ENCODE measurements around the gene SOBP.

SOBP gene

DNA sequence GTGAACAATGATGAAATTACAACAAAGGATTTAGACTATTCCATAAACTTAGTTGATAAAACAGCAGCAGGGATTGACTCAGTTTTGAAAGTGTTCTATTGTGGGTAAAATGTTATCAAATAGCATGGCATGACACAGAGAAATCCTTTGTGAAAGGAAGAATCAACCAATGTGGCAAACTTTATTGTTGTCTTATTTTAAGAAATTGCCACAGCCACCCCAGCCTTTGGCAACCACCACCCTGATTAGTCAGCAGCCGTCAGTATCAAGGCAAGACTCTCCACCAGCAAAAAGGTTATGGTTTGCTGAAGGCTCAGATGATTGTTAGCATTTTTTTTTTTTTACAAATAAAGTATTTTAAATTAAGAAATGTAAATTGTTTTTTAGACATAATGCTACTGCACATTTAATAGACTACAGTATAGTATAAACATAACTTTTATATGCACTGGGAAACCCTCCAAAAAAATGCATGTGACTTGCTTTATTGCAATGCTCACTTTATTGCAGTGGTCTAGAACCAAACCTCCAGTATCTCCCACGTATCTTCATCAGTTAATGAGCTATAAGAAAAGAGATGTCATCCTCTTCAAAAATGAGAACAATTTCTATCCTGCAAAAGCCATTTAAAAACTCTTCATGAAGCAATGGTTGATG is 162.7 kb downstream of the SOBP start:
- ATAC-seq: no peak
- TF ChIP-seq, protein P1, sequence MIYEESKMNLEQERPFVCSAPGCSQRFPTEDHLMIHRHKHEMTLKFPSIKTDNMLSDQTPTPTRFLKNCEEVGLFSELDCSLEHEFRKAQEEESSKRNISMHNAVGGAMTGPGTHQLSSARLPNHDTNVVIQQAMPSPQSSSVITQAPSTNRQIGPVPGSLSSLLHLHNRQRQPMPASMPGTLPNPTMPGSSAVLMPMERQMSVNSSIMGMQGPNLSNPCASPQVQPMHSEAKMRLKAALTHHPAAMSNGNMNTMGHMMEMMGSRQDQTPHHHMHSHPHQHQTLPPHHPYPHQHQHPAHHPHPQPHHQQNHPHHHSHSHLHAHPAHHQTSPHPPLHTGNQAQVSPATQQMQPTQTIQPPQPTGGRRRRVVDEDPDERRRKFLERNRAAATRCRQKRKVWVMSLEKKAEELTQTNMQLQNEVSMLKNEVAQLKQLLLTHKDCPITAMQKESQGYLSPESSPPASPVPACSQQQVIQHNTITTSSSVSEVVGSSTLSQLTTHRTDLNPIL (CRISPR knock-in tag; IDR thresholded peaks at IDR 0.05; ENCODE audit: low read depth): no peak
- no peak for TF ChIP-seq ZNF565 (CRISPR knock-in tag; conservative IDR thresholded peaks at IDR 0.05; ENCODE audit: low read depth)
- TF ChIP-seq TCF4 (CRISPR knock-in tag; IDR thresholded peaks at IDR 0.05; ENCODE audit: borderline replicate concordance): no peak
- TF ChIP-seq SNAI2 (CRISPR knock-in tag; IDR thresholded peaks at IDR 0.05): no peak
- no peak for TF ChIP-seq ZFP3 (CRISPR knock-in tag; IDR thresholded peaks at IDR 0.05)
- no peak for TF ChIP-seq PPARA (CRISPR knock-in tag; IDR thresholded peaks at IDR 0.05; ENCODE audit: borderline replicate concordance)
- no peak for TF ChIP-seq ZNF8 (CRISPR knock-in tag; IDR thresholded peaks at IDR 0.05)
- TF ChIP-seq ZFP30 (CRISPR knock-in tag; IDR thresholded peaks at IDR 0.05): no peak
- TF ChIP-seq, protein P2, sequence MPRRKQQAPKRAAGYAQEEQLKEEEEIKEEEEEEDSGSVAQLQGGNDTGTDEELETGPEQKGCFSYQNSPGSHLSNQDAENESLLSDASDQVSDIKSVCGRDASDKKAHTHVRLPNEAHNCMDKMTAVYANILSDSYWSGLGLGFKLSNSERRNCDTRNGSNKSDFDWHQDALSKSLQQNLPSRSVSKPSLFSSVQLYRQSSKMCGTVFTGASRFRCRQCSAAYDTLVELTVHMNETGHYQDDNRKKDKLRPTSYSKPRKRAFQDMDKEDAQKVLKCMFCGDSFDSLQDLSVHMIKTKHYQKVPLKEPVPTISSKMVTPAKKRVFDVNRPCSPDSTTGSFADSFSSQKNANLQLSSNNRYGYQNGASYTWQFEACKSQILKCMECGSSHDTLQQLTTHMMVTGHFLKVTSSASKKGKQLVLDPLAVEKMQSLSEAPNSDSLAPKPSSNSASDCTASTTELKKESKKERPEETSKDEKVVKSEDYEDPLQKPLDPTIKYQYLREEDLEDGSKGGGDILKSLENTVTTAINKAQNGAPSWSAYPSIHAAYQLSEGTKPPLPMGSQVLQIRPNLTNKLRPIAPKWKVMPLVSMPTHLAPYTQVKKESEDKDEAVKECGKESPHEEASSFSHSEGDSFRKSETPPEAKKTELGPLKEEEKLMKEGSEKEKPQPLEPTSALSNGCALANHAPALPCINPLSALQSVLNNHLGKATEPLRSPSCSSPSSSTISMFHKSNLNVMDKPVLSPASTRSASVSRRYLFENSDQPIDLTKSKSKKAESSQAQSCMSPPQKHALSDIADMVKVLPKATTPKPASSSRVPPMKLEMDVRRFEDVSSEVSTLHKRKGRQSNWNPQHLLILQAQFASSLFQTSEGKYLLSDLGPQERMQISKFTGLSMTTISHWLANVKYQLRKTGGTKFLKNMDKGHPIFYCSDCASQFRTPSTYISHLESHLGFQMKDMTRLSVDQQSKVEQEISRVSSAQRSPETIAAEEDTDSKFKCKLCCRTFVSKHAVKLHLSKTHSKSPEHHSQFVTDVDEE (CRISPR knock-in tag; IDR thresholded peaks at IDR 0.05): no peak
- TF ChIP-seq ZC3H10 (CRISPR knock-in tag; IDR thresholded peaks at IDR 0.05): no peak
- TF ChIP-seq ZNF70 (CRISPR knock-in tag; IDR thresholded peaks at IDR 0.05): no peak

DNA sequence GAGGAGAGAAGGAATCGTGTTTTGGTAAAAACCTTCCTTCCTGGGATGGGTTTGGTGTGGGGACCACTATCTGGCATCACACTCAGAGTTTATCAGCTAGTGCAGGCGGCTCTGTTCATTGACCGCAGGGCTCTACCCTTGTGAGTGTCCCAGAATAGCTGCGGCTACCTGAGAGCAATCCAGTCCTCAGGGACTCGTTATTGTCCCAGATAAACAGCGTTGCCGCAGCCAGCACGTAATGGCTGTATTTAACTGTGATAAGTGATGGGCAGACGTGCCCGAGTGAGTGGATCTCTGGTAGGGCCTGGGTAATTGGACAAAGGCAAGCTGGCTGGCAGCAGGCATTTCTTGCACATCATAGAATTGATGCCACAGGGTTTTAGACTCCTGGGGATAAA is 163.3 kb downstream of the SOBP start:
- TF ChIP-seq ZNF70 (CRISPR knock-in tag; IDR thresholded peaks at IDR 0.05): no peak
- TF ChIP-seq ISL1 (CRISPR knock-in tag; IDR thresholded peaks at IDR 0.05): no peak
- no peak for TF ChIP-seq CSDC2 (CRISPR knock-in tag; IDR thresholded peaks at IDR 0.05)
- TF ChIP-seq, protein P2 (CRISPR knock-in tag; IDR thresholded peaks at IDR 0.05): no peak
- TF ChIP-seq ZFP3 (CRISPR knock-in tag; IDR thresholded peaks at IDR 0.05): no peak
- no peak for TF ChIP-seq GLIS3 (CRISPR knock-in tag; IDR thresholded peaks at IDR 0.05)
- no peak for TF ChIP-seq BACH2 (CRISPR knock-in tag; IDR thresholded peaks at IDR 0.05; ENCODE audit: borderline replicate concordance)
- TF ChIP-seq RARB (CRISPR knock-in tag; IDR thresholded peaks at IDR 0.05): no peak
- TF ChIP-seq OSR1 (CRISPR knock-in tag; IDR thresholded peaks at IDR 0.05): no peak
- TF ChIP-seq ESRRG (CRISPR knock-in tag; IDR thresholded peaks at IDR 0.05): no peak
- no peak for TF ChIP-seq PATZ1 (CRISPR knock-in tag; IDR thresholded peaks at IDR 0.05; ENCODE audit: borderline replicate concordance)
- no peak for TF ChIP-seq ZNF8 (CRISPR knock-in tag; IDR thresholded peaks at IDR 0.05)
- no peak for TF ChIP-seq ZC3H10 (CRISPR knock-in tag; IDR thresholded peaks at IDR 0.05)
- no peak for TF ChIP-seq ARNTL (CRISPR knock-in tag; IDR thresholded peaks at IDR 0.05; ENCODE audit: borderline replicate concordance, low read depth)
- TF ChIP-seq SNAI2 (CRISPR knock-in tag; IDR thresholded peaks at IDR 0.05): no peak
- TF ChIP-seq ZNF565 (CRISPR knock-in tag; conservative IDR thresholded peaks at IDR 0.05; ENCODE audit: low read depth): no peak
- TF ChIP-seq, protein P3, sequence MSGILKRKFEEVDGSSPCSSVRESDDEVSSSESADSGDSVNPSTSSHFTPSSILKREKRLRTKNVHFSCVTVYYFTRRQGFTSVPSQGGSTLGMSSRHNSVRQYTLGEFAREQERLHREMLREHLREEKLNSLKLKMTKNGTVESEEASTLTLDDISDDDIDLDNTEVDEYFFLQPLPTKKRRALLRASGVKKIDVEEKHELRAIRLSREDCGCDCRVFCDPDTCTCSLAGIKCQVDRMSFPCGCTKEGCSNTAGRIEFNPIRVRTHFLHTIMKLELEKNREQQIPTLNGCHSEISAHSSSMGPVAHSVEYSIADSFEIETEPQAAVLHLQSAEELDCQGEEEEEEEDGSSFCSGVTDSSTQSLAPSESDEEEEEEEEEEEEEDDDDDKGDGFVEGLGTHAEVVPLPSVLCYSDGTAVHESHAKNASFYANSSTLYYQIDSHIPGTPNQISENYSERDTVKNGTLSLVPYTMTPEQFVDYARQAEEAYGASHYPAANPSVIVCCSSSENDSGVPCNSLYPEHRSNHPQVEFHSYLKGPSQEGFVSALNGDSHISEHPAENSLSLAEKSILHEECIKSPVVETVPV (CRISPR knock-in tag; IDR thresholded peaks at IDR 0.05): no peak
- TF ChIP-seq, protein P4, sequence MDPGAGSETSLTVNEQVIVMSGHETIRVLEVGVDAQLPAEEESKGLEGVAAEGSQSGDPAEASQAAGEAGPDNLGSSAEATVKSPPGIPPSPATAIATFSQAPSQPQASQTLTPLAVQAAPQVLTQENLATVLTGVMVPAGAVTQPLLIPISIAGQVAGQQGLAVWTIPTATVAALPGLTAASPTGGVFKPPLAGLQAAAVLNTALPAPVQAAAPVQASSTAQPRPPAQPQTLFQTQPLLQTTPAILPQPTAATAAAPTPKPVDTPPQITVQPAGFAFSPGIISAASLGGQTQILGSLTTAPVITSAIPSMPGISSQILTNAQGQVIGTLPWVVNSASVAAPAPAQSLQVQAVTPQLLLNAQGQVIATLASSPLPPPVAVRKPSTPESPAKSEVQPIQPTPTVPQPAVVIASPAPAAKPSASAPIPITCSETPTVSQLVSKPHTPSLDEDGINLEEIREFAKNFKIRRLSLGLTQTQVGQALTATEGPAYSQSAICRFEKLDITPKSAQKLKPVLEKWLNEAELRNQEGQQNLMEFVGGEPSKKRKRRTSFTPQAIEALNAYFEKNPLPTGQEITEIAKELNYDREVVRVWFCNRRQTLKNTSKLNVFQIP (CRISPR knock-in tag; IDR thresholded peaks at IDR 0.05; ENCODE audit: borderline replicate concordance, low read depth): no peak
- ATAC-seq: no peak; the same call in 2 of the 3 replicates

Data from SK-N-SH treated with all-trans-retinoic acid at 6 μM for 48 hours (cell line).